ENCODE results near the gene TOMM70. TPM values are rescaled to one million over a fixed set of nuclear protein-coding genes. Genes with fewer than 3 reads are reported as not detected.

TOMM70 gene
- total RNA-seq, 2 donors from 2014 or later = 22.5 to 30.3 TPM

GRCh38 chr3:100366424-100366823 lies 34.5 kb downstream of the TOMM70 start:
- no peak for DNase-seq (ENCODE audit: low spot score)

GRCh38 chr3:100364421-100364820 lies 36.5 kb downstream of the TOMM70 start:
- no peaks in the 10 kb centered on the region for H3K9me3 ChIP-seq
- no peak overlapping the region for H3K4me3 ChIP-seq
- TF ChIP-seq, protein P1, sequence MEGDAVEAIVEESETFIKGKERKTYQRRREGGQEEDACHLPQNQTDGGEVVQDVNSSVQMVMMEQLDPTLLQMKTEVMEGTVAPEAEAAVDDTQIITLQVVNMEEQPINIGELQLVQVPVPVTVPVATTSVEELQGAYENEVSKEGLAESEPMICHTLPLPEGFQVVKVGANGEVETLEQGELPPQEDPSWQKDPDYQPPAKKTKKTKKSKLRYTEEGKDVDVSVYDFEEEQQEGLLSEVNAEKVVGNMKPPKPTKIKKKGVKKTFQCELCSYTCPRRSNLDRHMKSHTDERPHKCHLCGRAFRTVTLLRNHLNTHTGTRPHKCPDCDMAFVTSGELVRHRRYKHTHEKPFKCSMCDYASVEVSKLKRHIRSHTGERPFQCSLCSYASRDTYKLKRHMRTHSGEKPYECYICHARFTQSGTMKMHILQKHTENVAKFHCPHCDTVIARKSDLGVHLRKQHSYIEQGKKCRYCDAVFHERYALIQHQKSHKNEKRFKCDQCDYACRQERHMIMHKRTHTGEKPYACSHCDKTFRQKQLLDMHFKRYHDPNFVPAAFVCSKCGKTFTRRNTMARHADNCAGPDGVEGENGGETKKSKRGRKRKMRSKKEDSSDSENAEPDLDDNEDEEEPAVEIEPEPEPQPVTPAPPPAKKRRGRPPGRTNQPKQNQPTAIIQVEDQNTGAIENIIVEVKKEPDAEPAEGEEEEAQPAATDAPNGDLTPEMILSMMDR (IDR thresholded peaks at IDR 0.05) = no peak
- H3K4me1 ChIP-seq (ENCODE audit: control insufficient read depth in 1 of 2, low read depth in 2 of 2) = peaks cover 0 to 10% of the 10 kb centered on the region in 2 donors
- no peak for DNase-seq (ENCODE audit: low spot score)
- peaks cover 13% of the 10 kb centered on the region for H3K36me3 ChIP-seq
- H3K27me3 ChIP-seq (replicated peaks; ENCODE audit: insufficient read depth) = no peaks in the 10 kb centered on the region
- ATAC-seq (ENCODE audit: insufficient number of reproducible peaks, low FRiP score, low read depth) = no peak
- no peak overlapping the region for H3K27ac ChIP-seq

More at GRCh38 chr3:100366424-100366823, 34.5 kb downstream of the TOMM70 start:
- H3K4me1 ChIP-seq (ENCODE audit: control insufficient read depth in 1 of 2, low read depth in 2 of 2) = peaks cover 0 to 10% of the 10 kb centered on the region in 2 donors
- peaks cover 15% of the 10 kb centered on the region for H3K36me3 ChIP-seq
- no peak overlapping the region for H3K4me3 ChIP-seq
- H3K27ac ChIP-seq = no peak overlapping the region
- TF ChIP-seq, protein P1 (IDR thresholded peaks at IDR 0.05) = no peak
- no peaks in the 10 kb centered on the region for H3K27me3 ChIP-seq (replicated peaks; ENCODE audit: insufficient read depth)
- ATAC-seq (ENCODE audit: insufficient number of reproducible peaks, low FRiP score, low read depth) = no peak
- H3K9me3 ChIP-seq = no peaks in the 10 kb centered on the region

DNA sequence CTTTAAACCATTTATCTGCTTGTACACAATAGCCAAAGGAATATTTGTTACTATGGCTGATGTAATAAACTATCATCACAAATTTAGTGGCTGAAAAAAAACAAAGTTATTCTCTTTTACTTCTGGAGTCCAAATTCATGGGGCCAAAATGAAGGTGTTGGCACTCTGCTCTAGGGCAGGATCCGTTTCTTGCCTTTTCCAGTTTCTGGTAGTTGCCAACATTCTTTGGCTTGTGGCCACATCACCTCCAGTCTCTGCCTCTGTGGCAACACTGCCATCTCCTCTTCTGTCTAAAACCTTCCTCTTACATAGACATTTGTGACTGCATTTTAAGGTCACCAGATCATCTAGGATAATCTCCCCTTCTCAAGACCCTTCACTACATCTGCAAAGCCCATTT lies 39.0 kb downstream of the TOMM70 start:
- H3K4me1 ChIP-seq (ENCODE audit: control insufficient read depth in 1 of 2, low read depth in 2 of 2) = no peaks in the 10 kb centered on the region
- ATAC-seq (ENCODE audit: insufficient number of reproducible peaks, low FRiP score, low read depth) = no peak
- H3K36me3 ChIP-seq = peaks cover 9% of the 10 kb centered on the region
- H3K9me3 ChIP-seq = no peaks in the 10 kb centered on the region
- DNase-seq (ENCODE audit: low spot score) = no peak
- H3K27ac ChIP-seq = no peak overlapping the region
- TF ChIP-seq, protein P1 (IDR thresholded peaks at IDR 0.05) = no peak
- H3K4me3 ChIP-seq = no peak overlapping the region
- H3K27me3 ChIP-seq (replicated peaks; ENCODE audit: insufficient read depth) = no peaks in the 10 kb centered on the region

- Histone ChIP-seq H3K27ac (no peak overlapping the region), H3K4me3 (no peak overlapping the region), H3K4me1 (ENCODE audit: control insufficient read depth in 1 of 2, low read depth in 2 of 2) (no peaks in the 10 kb centered on the region), H3K27me3 (replicated peaks; ENCODE audit: insufficient read depth) (no peaks in the 10 kb centered on the region), H3K9me3 (no peaks in the 10 kb centered on the region), H3K36me3 (peaks cover 4% of the 10 kb centered on the region)
- TF ChIP-seq, protein P1 (IDR thresholded peaks at IDR 0.05) = no peak
- no peak for ATAC-seq (ENCODE audit: insufficient number of reproducible peaks, low FRiP score, low read depth)
- DNase-seq (ENCODE audit: low spot score) = no peak
Measured at GRCh38 chr3:100360757-100361496, 40.0 kb downstream of the TOMM70 start.

GRCh38 chr3:100359035-100359434 lies 41.9 kb downstream of the TOMM70 start:
- ATAC-seq (ENCODE audit: insufficient number of reproducible peaks, low FRiP score, low read depth) (no peak), DNase-seq (ENCODE audit: low spot score) (no peak)
- Histone ChIP-seq H3K27me3 (replicated peaks; ENCODE audit: insufficient read depth) (no peaks in the 10 kb centered on the region), H3K4me3 (no peak overlapping the region), H3K9me3 (no peaks in the 10 kb centered on the region), H3K4me1 (ENCODE audit: control insufficient read depth in 1 of 2, low read depth in 2 of 2) (no peaks in the 10 kb centered on the region), H3K27ac (no peak overlapping the region), H3K36me3 (peaks cover 6% of the 10 kb centered on the region)
- TF ChIP-seq, protein P1 (IDR thresholded peaks at IDR 0.05) = no peak
